HG03175 (cell line): ENCODE measurements around the gene MYOCD.

Source experiments
- ATAC-seq: cut with Tn5 transposase; IDR thresholded peaks from one replicate; pipeline ENCODE4 v1.9.1; 2021; ENCODE audit warnings: mild to moderate bottlenecking, moderate library complexity; ENCODE audit not compliant: unreplicated experiment

The MYOCD gene

DNA sequence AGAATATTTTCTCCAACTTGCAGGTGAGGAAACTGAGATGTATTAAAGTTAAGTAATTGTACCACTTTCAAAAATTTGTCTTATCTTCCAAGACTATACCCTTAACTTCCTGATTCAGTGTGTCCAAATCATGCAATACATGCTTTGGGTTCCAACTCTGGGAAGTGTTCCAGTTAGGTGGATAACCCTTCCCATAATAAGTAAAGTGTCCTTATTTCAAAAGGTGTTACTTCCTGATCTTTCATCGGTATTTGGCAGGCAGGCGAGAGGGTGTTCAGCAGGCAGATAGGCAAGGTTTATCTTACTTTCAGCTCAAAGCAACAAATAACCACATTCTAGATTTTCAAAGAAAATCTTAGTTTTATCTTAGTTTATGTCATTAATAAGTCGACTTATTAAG, 77.4 kb downstream of the MYOCD start:
- ATAC-seq: no peak

DNA sequence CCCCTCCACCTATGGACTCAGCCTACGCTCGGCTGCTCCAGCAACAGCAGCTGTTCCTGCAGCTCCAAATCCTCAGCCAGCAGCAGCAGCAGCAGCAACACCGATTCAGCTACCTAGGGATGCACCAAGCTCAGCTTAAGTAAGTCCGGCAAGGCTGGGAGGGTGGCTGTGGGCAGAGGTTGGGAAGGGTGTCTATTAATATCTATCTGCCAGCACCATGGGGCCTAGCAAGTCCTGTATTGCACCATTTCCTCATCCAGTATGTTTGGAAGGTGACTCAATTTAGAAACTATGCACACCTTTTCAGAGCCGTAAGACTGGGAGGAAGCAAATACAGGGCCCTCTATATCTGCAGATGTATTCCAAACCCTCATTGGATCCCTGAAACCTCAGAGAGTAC, 78.6 kb downstream of the MYOCD start:
- ATAC-seq: no peak

DNA sequence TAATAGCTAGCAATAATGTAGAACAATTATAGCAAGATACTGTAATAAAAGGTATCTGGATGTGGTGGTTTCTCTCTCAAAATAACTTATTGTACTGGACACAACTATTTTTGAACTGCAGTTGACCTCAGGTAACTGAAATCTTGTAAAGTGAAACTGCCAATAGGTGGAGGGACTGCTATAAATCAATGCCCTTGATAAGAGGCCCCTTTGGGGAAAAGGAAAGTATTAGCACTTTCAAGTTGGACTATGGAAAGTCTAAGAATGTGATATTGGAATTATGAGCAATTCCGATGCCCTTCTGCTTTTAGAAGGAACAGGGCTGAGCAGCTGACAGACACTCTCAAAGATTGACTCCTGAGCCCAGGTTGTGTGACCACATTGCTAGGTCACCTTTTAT, 79.1 kb downstream of the MYOCD start:
- no peak for ATAC-seq

GRCh38 chr17:12745486-12745885, 79.8 kb downstream of the MYOCD start:
- ATAC-seq: no peak

GRCh38 chr17:12756786-12757185, 91.1 kb downstream of the MYOCD start:
- ATAC-seq: no peak

DNA sequence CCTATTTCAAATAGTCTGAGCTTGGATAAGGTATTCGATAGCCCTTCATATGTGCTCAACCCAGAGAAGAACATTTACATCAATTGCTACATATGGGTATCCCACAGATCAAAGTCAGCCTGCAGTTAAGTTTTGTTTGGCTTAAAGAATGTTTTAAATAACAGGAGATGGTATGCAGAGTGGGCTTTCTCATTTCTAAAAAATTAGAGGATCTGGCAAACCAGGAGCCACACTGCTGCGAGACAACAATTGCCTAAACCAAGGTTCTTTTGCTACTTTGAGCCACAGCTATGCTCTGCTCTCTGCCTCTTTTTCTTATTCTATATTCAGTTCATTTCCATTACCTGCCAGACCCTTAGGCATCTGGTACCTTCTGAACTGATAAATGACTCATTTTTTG, 93.4 kb downstream of the MYOCD start:
- no peak for ATAC-seq

- ATAC-seq: no peak
Observed at GRCh38 chr17:12765548-12765947, 99.9 kb downstream of the MYOCD start.

GRCh38 chr17:12768255-12768654, 102.6 kb downstream of the MYOCD start:
- no peak for ATAC-seq

- ATAC-seq: no peak
Observed at GRCh38 chr17:12769981-12770380, 104.3 kb downstream of the MYOCD start.

DNA sequence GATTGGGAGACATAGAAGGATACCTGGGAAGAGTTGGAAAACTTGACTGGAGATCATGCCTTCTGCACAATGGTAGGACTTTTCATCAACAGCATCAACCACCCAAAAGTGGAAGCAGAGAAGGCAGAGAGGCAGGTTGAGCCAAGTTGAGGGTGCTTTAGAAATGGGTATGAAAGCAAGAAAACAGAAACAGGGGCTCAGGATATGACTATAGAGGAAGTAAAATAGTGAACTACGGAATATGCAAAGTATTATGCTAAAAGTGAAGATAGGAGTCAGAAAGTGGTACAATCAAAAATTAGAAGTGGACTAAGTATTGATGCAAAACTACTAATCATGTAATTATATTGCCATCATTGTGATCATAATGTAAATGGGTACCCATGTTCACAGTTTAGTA, 107.5 kb downstream of the MYOCD start:
- no peak for ATAC-seq

- ATAC-seq: peak; percentile 89
Observed at GRCh38 chr17:12789075-12789480, 123.4 kb downstream of the MYOCD start.

- peak; percentile 71 for ATAC-seq
Observed at GRCh38 chr17:12789481-12790248, 124.0 kb downstream of the MYOCD start, which contains the start of gene ARHGAP44. TSS of gene ARHGAP44 (plus strand) at chr17:12789498. CDS start at chr17:12789839, 341 bp downstream.

- ATAC-seq: no peak
Observed at GRCh38 chr17:12790249-12791106, 124.8 kb downstream of the MYOCD start.

GRCh38 chr17:12794919-12795532, 129.3 kb downstream of the MYOCD start:
- ATAC-seq: no peak

GRCh38 chr17:12800855-12801365, 135.2 kb downstream of the MYOCD start:
- ATAC-seq: no peak

DNA sequence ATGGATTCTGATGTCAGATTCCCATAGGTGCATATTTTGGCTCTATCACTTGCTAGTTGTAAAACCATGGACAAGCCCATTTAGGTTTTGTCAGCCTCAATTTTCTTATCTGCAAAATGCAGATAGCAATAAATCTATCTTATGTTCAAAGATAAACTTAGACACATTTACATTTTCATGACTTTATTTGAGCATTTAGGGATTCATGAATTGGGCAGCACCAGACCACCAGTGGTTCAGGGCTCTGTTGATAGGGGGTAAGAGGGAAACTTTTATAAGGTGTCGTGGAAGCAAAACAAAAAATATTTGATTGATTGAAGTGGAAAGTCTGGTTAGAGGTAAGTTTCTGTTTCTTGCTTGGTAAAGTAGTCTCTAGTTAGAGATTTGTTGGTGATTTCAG, 140.9 kb downstream of the MYOCD start:
- no peak for ATAC-seq

GRCh38 chr17:12808723-12809122, 143.0 kb downstream of the MYOCD start:
- no peak for ATAC-seq

DNA sequence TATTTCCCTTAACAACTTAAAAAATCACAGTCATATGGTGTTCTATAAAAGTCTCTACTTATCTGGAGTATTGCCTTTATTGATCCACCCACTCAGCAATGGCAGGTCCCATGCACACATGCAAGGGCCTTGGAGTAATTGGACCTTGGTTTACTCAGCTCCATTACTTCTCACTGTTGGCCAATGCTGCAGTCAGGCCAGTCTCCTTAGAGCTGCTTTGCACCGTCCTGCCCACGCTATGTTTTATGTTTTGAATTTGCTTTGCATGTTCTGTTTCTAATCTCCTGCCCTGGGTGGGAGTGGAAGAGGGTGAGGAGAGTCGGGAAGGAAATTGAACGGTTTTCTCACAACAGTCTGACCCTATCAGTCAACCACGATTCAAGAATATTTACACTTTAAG, 147.2 kb downstream of the MYOCD start:
- ATAC-seq: no peak

DNA sequence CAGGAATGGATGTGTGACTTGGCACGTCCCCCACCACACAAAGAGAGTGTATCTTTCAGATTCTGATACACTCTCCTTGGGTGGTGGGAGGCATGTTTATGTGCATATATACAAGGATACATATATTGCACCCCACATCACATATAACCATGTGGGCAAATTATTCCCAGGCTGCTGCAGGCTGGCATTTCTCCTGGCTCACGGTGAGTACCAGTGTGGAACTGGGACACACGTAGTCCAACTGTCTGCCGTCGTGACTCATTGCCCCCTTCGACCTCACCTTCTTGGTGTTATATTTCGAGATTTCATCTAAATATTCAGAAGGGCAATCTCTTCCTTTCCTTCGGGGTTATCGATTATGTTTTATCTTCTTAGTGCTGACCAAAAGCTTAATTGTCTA, 148.0 kb downstream of the MYOCD start:
- no peak for ATAC-seq

DNA sequence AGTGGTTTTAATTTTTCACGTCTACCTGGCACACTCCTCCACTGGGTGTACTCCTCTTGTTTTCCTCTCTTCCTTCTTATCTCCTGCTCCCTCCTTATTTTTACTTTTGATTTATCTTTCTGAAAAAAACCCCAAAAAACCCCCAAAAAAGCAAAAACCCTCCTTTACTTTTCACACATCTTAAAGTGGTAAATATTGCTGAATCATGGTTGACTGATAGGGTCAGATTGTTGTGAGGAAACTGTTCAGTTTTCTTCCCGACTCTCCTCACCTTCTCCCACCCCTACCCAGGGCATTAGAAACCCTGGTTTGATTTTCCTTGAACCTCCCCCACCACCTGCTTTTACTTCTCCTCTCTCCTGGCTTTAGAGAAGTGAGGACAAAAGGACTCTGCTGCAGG, 149.0 kb downstream of the MYOCD start:
- ATAC-seq: no peak

GRCh38 chr17:12815642-12816141, 150.0 kb downstream of the MYOCD start:
- ATAC-seq: peak; percentile 99
